Measurements from ENCODE around the gene SLAIN2. TPM values are rescaled to one million over a fixed set of nuclear protein-coding genes. Genes with fewer than 3 reads are reported as not detected.

Gene SLAIN2
- total and polyA plus RNA-seq, 5 donors from 2014 or later = 23.9 to 82.9 (median 26.4) TPM

GRCh38 chr4:48400416-48400815, 59.1 kb downstream of the SLAIN2 start:
- Mint-ChIP-seq H3K27me3 (no peaks in the 10 kb centered on the region), H3K27ac (peak overlapping the region in 1 of 3 donors; percentile 30), H3K9me3 (peaks cover 0 to 3% (median 0%) of the 10 kb centered on the region in 7 donors), H3K4me1 (peaks cover 30 to 56% (median 45%) of the 10 kb centered on the region in 4 donors), H3K4me3 (no peak overlapping the region), H3K36me3 (peaks cover 65% of the 10 kb centered on the region)
- Histone ChIP-seq H3K9me3 (ENCODE audit: control insufficient read depth in 2 of 2, low read length in 2 of 2) (no peaks in the 10 kb centered on the region), H3K27ac (ENCODE audit: insufficient read depth, low read length, poor library complexity, severe bottlenecking) (no peak overlapping the region), H3K27me3 (ENCODE audit: control insufficient read depth, insufficient read depth, low read length) (no peaks in the 10 kb centered on the region), H3K36me3 (ENCODE audit: control insufficient read depth, insufficient read depth, low read length) (peaks cover 31% of the 10 kb centered on the region), H3K4me1 (ENCODE audit: control insufficient read depth, insufficient read depth, low read length, poor library complexity, severe bottlenecking) (no peaks in the 10 kb centered on the region), H3K4me3 (ENCODE audit: low read depth, low read length) (no peak overlapping the region)
- ATAC-seq (ENCODE audit: low read depth in 2 of 2) = no peak
- DNase-seq = no peak

- peaks cover 29 to 43% (median 39%) of the 10 kb centered on the region in 4 donors for H3K4me1 Mint-ChIP-seq
- Histone ChIP-seq H3K27ac (ENCODE audit: insufficient read depth, low read length, poor library complexity, severe bottlenecking) (no peak overlapping the region), H3K36me3 (ENCODE audit: control insufficient read depth, insufficient read depth, low read length) (peaks cover 8% of the 10 kb centered on the region), H3K4me1 (ENCODE audit: control insufficient read depth, insufficient read depth, low read length, poor library complexity, severe bottlenecking) (no peaks in the 10 kb centered on the region), H3K27me3 (ENCODE audit: control insufficient read depth, insufficient read depth, low read length) (no peaks in the 10 kb centered on the region), H3K9me3 (ENCODE audit: control insufficient read depth in 2 of 2, low read length in 2 of 2) (no peaks in the 10 kb centered on the region), H3K4me3 (ENCODE audit: low read depth, low read length) (no peak overlapping the region)
- ATAC-seq (ENCODE audit: low read depth in 2 of 2) (no peak), DNase-seq (no peak)
- peaks cover 40% of the 10 kb centered on the region for H3K36me3 Mint-ChIP-seq
- H3K27ac Mint-ChIP-seq = no peak overlapping the region
- no peak overlapping the region for H3K4me3 Mint-ChIP-seq
- H3K9me3 Mint-ChIP-seq = no peaks in the 10 kb centered on the region
- H3K27me3 Mint-ChIP-seq = no peaks in the 10 kb centered on the region
These were observed 62.0 kb downstream of the SLAIN2 start for GRCh38 chr4:48403358-48403757.

GRCh38 chr4:48403779-48404178, 62.5 kb downstream of the SLAIN2 start:
- Histone ChIP-seq H3K36me3 (ENCODE audit: control insufficient read depth, insufficient read depth, low read length) (peaks cover 8% of the 10 kb centered on the region), H3K4me1 (ENCODE audit: control insufficient read depth, insufficient read depth, low read length, poor library complexity, severe bottlenecking) (no peaks in the 10 kb centered on the region), H3K27ac (ENCODE audit: insufficient read depth, low read length, poor library complexity, severe bottlenecking) (no peak overlapping the region), H3K9me3 (ENCODE audit: control insufficient read depth in 2 of 2, low read length in 2 of 2) (no peaks in the 10 kb centered on the region), H3K27me3 (ENCODE audit: control insufficient read depth, insufficient read depth, low read length) (no peaks in the 10 kb centered on the region), H3K4me3 (ENCODE audit: low read depth, low read length) (no peak overlapping the region)
- H3K4me1 Mint-ChIP-seq = peaks cover 28 to 39% (median 36%) of the 10 kb centered on the region in 4 donors
- DNase-seq (no peak), ATAC-seq (ENCODE audit: low read depth in 2 of 2) (no peak)
- no peak overlapping the region for H3K27ac Mint-ChIP-seq
- no peaks in the 10 kb centered on the region for H3K9me3 Mint-ChIP-seq
- peaks cover 37% of the 10 kb centered on the region for H3K36me3 Mint-ChIP-seq
- H3K4me3 Mint-ChIP-seq = no peak overlapping the region
- no peaks in the 10 kb centered on the region for H3K27me3 Mint-ChIP-seq

GRCh38 chr4:48405924-48406323, 64.6 kb downstream of the SLAIN2 start:
- no peaks in the 10 kb centered on the region for H3K4me1 ChIP-seq (ENCODE audit: control insufficient read depth, insufficient read depth, low read length, poor library complexity, severe bottlenecking)
- H3K27ac ChIP-seq (ENCODE audit: insufficient read depth, low read length, poor library complexity, severe bottlenecking) = no peak overlapping the region
- H3K4me3 Mint-ChIP-seq = no peak overlapping the region
- H3K36me3 ChIP-seq (ENCODE audit: control insufficient read depth, insufficient read depth, low read length) = peaks cover 15% of the 10 kb centered on the region
- no peaks in the 10 kb centered on the region for H3K9me3 ChIP-seq (ENCODE audit: control insufficient read depth in 2 of 2, low read length in 2 of 2)
- H3K27ac Mint-ChIP-seq = no peak overlapping the region
- ATAC-seq (ENCODE audit: low read depth in 2 of 2) (no peak), DNase-seq (no peak)
- H3K27me3 Mint-ChIP-seq = no peaks in the 10 kb centered on the region
- no peak overlapping the region for H3K4me3 ChIP-seq (ENCODE audit: low read depth, low read length)
- peaks cover 41% of the 10 kb centered on the region for H3K36me3 Mint-ChIP-seq
- peaks cover 22 to 25% (median 23%) of the 10 kb centered on the region in 4 donors for H3K4me1 Mint-ChIP-seq
- no peaks in the 10 kb centered on the region for H3K27me3 ChIP-seq (ENCODE audit: control insufficient read depth, insufficient read depth, low read length)
- H3K9me3 Mint-ChIP-seq = no peaks in the 10 kb centered on the region

- Mint-ChIP-seq H3K4me1 (peaks cover 4 to 31% (median 11%) of the 10 kb centered on the region in 4 donors), H3K27me3 (no peaks in the 10 kb centered on the region), H3K27ac (no peak overlapping the region), H3K4me3 (no peak overlapping the region), H3K9me3 (peaks cover 0 to 5% (median 0%) of the 10 kb centered on the region in 7 donors), H3K36me3 (peaks cover 41% of the 10 kb centered on the region)
- ATAC-seq (ENCODE audit: low read depth in 2 of 2) (no peak), DNase-seq (no peak)
- no peak overlapping the region for H3K27ac ChIP-seq (ENCODE audit: insufficient read depth, low read length, poor library complexity, severe bottlenecking)
- no peaks in the 10 kb centered on the region for H3K9me3 ChIP-seq (ENCODE audit: control insufficient read depth in 2 of 2, low read length in 2 of 2)
- H3K4me3 ChIP-seq (ENCODE audit: low read depth, low read length) = no peak overlapping the region
- no peaks in the 10 kb centered on the region for H3K4me1 ChIP-seq (ENCODE audit: control insufficient read depth, insufficient read depth, low read length, poor library complexity, severe bottlenecking)
- peaks cover 13% of the 10 kb centered on the region for H3K36me3 ChIP-seq (ENCODE audit: control insufficient read depth, insufficient read depth, low read length)
- H3K27me3 ChIP-seq (ENCODE audit: control insufficient read depth, insufficient read depth, low read length) = no peaks in the 10 kb centered on the region
These were observed 67.9 kb downstream of the SLAIN2 start for GRCh38 chr4:48409203-48409602.

- Mint-ChIP-seq H3K27ac (no peak overlapping the region), H3K36me3 (peaks cover 36% of the 10 kb centered on the region)
These were observed 69.5 kb downstream of the SLAIN2 start for GRCh38 chr4:48410812-48411211.

GRCh38 chr4:48420144-48420543, 78.8 kb downstream of the SLAIN2 start:
- Mint-ChIP-seq H3K4me3 (no peak overlapping the region), H3K27ac (peak overlapping the region in 1 of 3 donors; percentile 18), H3K9me3 (peaks cover 0 to 3% (median 0%) of the 10 kb centered on the region in 7 donors), H3K4me1 (peaks cover 0 to 10% (median 5%) of the 10 kb centered on the region in 4 donors), H3K36me3 (peaks cover 46% of the 10 kb centered on the region), H3K27me3 (no peaks in the 10 kb centered on the region)
- peaks cover 39% of the 10 kb centered on the region for H3K36me3 ChIP-seq (ENCODE audit: control insufficient read depth, insufficient read depth, low read length)
- H3K9me3 ChIP-seq (ENCODE audit: control insufficient read depth in 2 of 2, low read length in 2 of 2) = no peaks in the 10 kb centered on the region
- no peak overlapping the region for H3K27ac ChIP-seq (ENCODE audit: insufficient read depth, low read length, poor library complexity, severe bottlenecking)
- H3K4me3 ChIP-seq (ENCODE audit: low read depth, low read length) = no peak overlapping the region
- H3K27me3 ChIP-seq (ENCODE audit: control insufficient read depth, insufficient read depth, low read length) = no peaks in the 10 kb centered on the region
- ATAC-seq (ENCODE audit: low read depth in 2 of 2) = no peak
- no peaks in the 10 kb centered on the region for H3K4me1 ChIP-seq (ENCODE audit: control insufficient read depth, insufficient read depth, low read length, poor library complexity, severe bottlenecking)
- no peak for DNase-seq

More at GRCh38 chr4:48410812-48411211, 69.5 kb downstream of the SLAIN2 start:
- Histone ChIP-seq H3K9me3 (ENCODE audit: control insufficient read depth in 2 of 2, low read length in 2 of 2) (no peaks in the 10 kb centered on the region), H3K4me1 (ENCODE audit: control insufficient read depth, insufficient read depth, low read length, poor library complexity, severe bottlenecking) (no peaks in the 10 kb centered on the region), H3K4me3 (ENCODE audit: low read depth, low read length) (no peak overlapping the region), H3K27me3 (ENCODE audit: control insufficient read depth, insufficient read depth, low read length) (no peaks in the 10 kb centered on the region), H3K36me3 (ENCODE audit: control insufficient read depth, insufficient read depth, low read length) (peaks cover 14% of the 10 kb centered on the region), H3K27ac (ENCODE audit: insufficient read depth, low read length, poor library complexity, severe bottlenecking) (no peak overlapping the region)
- Mint-ChIP-seq H3K27me3 (no peaks in the 10 kb centered on the region), H3K4me3 (no peak overlapping the region), H3K9me3 (peaks cover 0 to 5% (median 0%) of the 10 kb centered on the region in 7 donors), H3K4me1 (peaks cover 0 to 18% (median 8%) of the 10 kb centered on the region in 4 donors)
- DNase-seq (no peak), ATAC-seq (ENCODE audit: low read depth in 2 of 2) (no peak)

- Histone ChIP-seq H3K4me1 (ENCODE audit: control insufficient read depth, insufficient read depth, low read length, poor library complexity, severe bottlenecking) (no peaks in the 10 kb centered on the region), H3K36me3 (ENCODE audit: control insufficient read depth, insufficient read depth, low read length) (peaks cover 39% of the 10 kb centered on the region), H3K4me3 (ENCODE audit: low read depth, low read length) (no peak overlapping the region), H3K27me3 (ENCODE audit: control insufficient read depth, insufficient read depth, low read length) (no peaks in the 10 kb centered on the region), H3K9me3 (ENCODE audit: control insufficient read depth in 2 of 2, low read length in 2 of 2) (no peaks in the 10 kb centered on the region), H3K27ac (ENCODE audit: insufficient read depth, low read length, poor library complexity, severe bottlenecking) (no peak overlapping the region)
- DNase-seq (no peak), ATAC-seq (ENCODE audit: low read depth in 2 of 2) (no peak)
- H3K27me3 Mint-ChIP-seq = no peaks in the 10 kb centered on the region
- H3K4me1 Mint-ChIP-seq = peaks cover 0 to 10% (median 5%) of the 10 kb centered on the region in 4 donors
- no peak overlapping the region for H3K4me3 Mint-ChIP-seq
- peaks cover 0 to 3% (median 0%) of the 10 kb centered on the region in 7 donors for H3K9me3 Mint-ChIP-seq
- peak overlapping the region in 1 of 3 donors; percentile 20 for H3K27ac Mint-ChIP-seq
- peaks cover 47% of the 10 kb centered on the region for H3K36me3 Mint-ChIP-seq
These were observed 79.8 kb downstream of the SLAIN2 start for GRCh38 chr4:48421101-48421500.

Data from CD4-positive, CD25-positive, alpha-beta regulatory T cell (primary cell).